LoVo (cell line): Measurements from ENCODE around the gene ELF5.

Experiments used
- DNase-seq: peaks from one replicate; pipeline ENCODE4 v3.0.0-alpha.2; 2016; ENCODE audit warnings: low spot score

Gene ELF5

GRCh38 chr11:34522188-34522587 lies 8.6 kb upstream of the ELF5 start:
- no peak for DNase-seq

- no peak for DNase-seq
Observed at GRCh38 chr11:34521265-34521664, 7.7 kb upstream of the ELF5 start.

GRCh38 chr11:34519595-34520235 lies 6.1 kb upstream of the ELF5 start:
- DNase-seq, result no peak

GRCh38 chr11:34516247-34517040 lies 2.9 kb upstream of the ELF5 start:
- no peak for DNase-seq

- no peak for DNase-seq
Observed at GRCh38 chr11:34514597-34514996, 1.0 kb upstream of the ELF5 start.

GRCh38 chr11:34512840-34513681 lies 533 bp downstream of the ELF5 start:
- peak; percentile 55 for DNase-seq

GRCh38 chr11:34510673-34511072 lies 2.9 kb downstream of the ELF5 start:
- DNase-seq, result no peak

- DNase-seq, result no peak
Observed at GRCh38 chr11:34510218-34510617, 3.4 kb downstream of the ELF5 start.

- DNase-seq, result no peak
Observed at GRCh38 chr11:34509336-34509876, 4.2 kb downstream of the ELF5 start.

GRCh38 chr11:34508524-34508923 lies 5.1 kb downstream of the ELF5 start:
- no peak for DNase-seq

GRCh38 chr11:34507610-34508009 lies 6.0 kb downstream of the ELF5 start:
- no peak for DNase-seq

- no peak for DNase-seq
Observed at GRCh38 chr11:34507156-34507555, 6.4 kb downstream of the ELF5 start.

- no peak for DNase-seq
Observed at GRCh38 chr11:34505874-34506273, 7.7 kb downstream of the ELF5 start.

- DNase-seq, result no peak
Observed at GRCh38 chr11:34502949-34503348, 10.6 kb downstream of the ELF5 start.

GRCh38 chr11:34501949-34502348 lies 11.6 kb downstream of the ELF5 start:
- DNase-seq, result no peak

- DNase-seq, result no peak
Observed at GRCh38 chr11:34501500-34501899, 12.1 kb downstream of the ELF5 start.

- DNase-seq, result no peak
Observed at GRCh38 chr11:34499719-34500500, 13.7 kb downstream of the ELF5 start.

- no peak for DNase-seq
Observed at GRCh38 chr11:34495724-34496377, 17.7 kb downstream of the ELF5 start.

GRCh38 chr11:34495239-34495723 lies 18.3 kb downstream of the ELF5 start:
- DNase-seq, result peak; percentile 11

- DNase-seq, result no peak
Observed at GRCh38 chr11:34493926-34494595, 19.5 kb downstream of the ELF5 start.
